ENCODE data around the gene MAP1B.

DNA sequence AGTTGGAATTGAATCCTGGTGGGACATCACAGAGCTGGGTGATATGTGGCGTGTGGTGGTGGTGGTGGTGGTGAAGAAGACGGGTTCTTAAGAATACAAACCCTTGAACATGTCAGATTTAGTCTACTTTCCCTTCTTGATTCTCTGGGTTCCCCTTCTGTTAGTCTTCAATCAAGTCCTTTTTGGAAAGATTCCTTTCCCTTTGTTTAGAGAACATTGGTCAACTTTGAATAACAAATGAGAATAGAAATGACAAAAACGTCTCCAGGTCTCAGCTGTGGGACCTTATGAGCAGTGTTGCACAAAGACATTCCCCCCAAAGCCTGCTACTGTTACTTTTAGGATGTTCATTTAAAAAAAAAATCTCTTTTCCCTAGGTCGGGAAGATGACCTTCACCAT is 46.3 kb downstream of the MAP1B start:
- TF ChIP-seq CTCF (IDR thresholded peaks at IDR 0.05; ENCODE audit: low read length) (no peak), EZH2 (optimal IDR thresholded peaks at IDR 0.05; ENCODE audit: low read depth, low read length) (no peak), EZH2phosphoT487 (IDR thresholded peaks at IDR 0.05; ENCODE audit: low read length) (no peak)

All from MM.1S (cell line).